Mammary microvascular endothelial cell (primary cell): ENCODE measurements around the gene ACBD4. TPM values are rescaled to one million over a fixed set of nuclear protein-coding genes. Genes with fewer than 3 reads are reported as not detected.

ENCODE experiments used
- total RNA-seq: library from RNA; depleted of rRNA; stranded (reverse); fragments of >200 nt; gene quantifications from 2 replicates; pipeline ENCODE4 v1.2.3, GENCODE V29; 2015

ACBD4 gene, protein sequence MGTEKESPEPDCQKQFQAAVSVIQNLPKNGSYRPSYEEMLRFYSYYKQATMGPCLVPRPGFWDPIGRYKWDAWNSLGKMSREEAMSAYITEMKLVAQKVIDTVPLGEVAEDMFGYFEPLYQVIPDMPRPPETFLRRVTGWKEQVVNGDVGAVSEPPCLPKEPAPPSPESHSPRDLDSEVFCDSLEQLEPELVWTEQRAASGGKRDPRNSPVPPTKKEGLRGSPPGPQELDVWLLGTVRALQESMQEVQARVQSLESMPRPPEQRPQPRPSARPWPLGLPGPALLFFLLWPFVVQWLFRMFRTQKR
- total RNA-seq: 3.3 and 6.5 TPM in 2 replicates

DNA sequence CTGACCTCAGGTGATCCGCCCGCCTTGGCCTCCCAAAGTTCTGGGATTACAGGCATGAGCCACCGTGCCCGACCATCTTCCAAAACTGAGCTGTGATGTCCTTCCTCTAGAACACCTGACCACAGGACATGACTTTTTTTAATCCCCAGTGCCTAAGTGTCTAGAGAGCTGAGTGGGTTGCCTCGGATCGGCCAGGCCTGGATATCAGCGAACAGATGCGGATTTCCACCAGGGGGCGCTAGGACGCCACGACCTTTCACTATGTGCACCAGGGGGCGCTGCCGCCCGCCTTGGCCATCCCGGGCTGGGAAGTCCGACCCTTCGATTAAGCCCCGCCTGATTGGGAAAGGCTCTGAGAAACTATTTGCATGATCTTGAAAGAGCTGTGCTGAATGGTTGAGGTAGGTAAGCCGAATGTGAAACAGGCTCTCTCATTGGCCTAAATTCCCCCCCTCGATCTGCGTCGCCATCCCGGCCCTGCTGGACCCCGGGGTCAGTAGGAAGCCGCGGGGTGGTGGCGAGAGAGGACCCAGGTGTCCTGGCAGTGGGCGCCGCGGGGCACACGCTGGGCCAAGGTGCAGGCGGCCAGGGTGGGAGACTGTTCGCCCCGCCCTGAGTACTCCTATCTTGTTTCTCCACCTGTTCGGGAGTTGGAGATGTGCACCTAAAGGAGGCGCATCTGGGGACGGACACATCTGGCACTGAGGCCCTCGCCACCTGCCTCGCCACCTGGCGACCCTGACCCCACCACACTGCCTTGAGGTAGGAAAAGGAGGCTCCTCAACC, at the start of gene ACBD4:
Gene ACBD4, plus strand, starts transcription at position 496 of the 786 bp plus-strand sequence. CDS start 458 bp downstream, outside the sequence.

DNA sequence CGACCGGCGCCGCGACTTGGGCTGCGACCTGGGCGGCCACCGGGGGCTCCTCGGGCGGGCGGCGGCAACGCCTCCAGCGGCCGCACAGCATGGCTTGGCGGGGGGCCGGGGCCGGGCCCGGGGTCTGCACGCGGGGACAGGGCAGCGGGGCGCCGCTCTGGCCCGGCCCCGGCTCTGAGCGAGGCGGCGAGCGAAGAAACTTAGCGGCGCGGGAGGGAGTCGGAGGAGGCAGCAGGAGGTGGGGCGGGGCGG, 3.2 kb upstream of the ACBD4 start, which contains the start of gene PLCD3:
Gene PLCD3, minus strand, starts transcription at position 196 of the 252 bp plus-strand sequence. Its CDS starts 105 bp downstream, at position 91.

DNA sequence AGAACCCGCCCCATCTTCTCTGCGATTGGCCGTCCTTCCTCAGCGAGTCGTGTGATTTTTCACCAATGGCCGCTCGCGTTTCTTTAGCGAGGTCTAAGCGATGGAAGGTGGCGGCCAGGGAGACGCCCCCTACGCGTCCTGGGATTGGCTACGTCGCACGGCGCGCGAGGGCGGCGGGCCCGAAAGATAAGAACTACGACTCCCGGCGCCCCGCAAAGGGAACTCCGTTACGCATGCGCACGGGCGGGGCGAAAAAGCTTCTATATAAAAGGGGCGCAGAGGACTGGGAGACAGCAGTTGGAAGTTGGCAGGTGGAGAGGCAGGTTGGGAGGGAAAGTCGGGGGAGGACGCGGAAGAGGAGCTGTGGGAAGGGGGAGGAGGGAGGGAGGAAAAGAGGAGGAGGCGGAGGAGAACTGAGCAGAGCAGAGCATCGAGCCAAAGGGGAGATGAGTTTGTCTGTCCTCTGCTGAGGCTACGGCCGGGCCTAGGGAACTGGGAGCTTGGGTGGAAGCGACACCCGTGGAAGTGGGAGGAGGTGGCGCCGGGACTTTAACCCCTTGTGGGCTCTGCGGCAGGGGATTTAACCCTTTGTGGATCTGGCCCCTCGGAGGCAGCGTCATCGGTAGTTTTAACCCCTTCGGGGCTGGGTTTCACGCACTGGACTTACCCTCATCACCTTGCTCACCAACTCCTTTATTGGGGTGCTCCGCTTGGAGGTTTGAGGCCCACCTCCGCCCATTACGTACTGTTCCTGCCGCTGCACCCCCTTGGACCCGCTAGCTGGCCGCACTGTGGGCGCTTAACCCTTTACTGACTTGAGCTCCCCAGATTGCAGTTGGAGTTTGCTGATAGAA, 12.9 kb downstream of the ACBD4 start, which contains the start of gene HEXIM1:
Gene HEXIM1, plus strand, starts transcription at position 293 of the 854 bp plus-strand sequence. CDS start 716 bp downstream, outside the sequence.

DNA sequence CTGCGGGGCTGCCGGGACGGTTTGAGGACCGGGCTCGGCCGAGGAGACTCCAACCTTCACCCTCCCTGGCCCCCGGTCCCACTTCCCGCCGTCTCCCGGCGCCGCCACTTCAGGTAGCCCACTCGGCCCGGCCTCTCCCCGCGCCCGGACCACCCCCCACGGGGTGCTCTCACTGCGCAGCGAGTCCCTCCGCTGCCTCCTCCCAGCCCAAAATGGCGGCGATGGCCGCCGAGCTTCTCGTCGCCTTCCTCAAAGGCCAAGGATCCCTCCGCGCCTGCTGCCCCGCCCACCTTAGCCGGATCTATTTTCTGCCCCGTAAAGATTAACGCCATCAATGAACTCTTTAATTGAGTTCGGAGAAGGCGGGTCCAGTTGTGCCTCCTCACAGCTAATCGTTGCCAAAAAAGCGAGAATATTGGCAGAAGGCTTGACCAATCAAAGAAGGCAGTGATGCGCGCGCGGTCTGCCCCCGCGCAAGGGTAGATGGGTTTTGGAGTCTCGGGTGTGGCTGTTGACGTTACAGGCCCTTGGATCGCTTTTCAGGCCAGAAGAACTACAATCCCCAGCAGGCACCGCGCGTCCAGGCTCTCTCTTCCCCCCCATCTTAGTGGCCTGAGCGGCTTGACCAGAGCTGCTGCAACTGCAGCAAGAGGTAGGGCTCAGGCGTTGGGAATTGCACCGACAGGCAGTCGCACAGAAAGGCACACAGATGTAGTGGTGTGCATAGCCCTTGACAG, 26.0 kb downstream of the ACBD4 start, which contains the start of gene HEXIM2:
Gene HEXIM2, plus strand, starts transcription at position 588 of the 737 bp plus-strand sequence. CDS start 919 bp downstream, outside the sequence.

Other genes with a start within 250 kb of the ACBD4 start
- 97.1 and 98.6 TPM in 2 replicates for gene EFTUD2, start 236.2 kb upstream of the ACBD4 start, total RNA-seq
- gene GFAP, start 220.2 kb upstream of the ACBD4 start, total RNA-seq: not detected in 2 replicates
- gene KIF18B, start 187.9 kb upstream of the ACBD4 start, total RNA-seq: 16.4 and 18.6 TPM in 2 replicates
- gene C1QL1, start 167.4 kb upstream of the ACBD4 start, total RNA-seq: 0.93 TPM in 1 of 2 replicates, not detected in the other
- 32.9 and 39.8 TPM in 2 replicates for gene DCAKD, start 84.1 kb upstream of the ACBD4 start, total RNA-seq
- gene NMT1, start 74.4 kb upstream of the ACBD4 start, total RNA-seq: 78.5 and 91.4 TPM in 2 replicates
- gene PLCD3, start 3.2 kb upstream of the ACBD4 start, total RNA-seq: 17.9 and 27.4 TPM in 2 replicates
- 10.1 and 11.1 TPM in 2 replicates for gene HEXIM1, start 12.8 kb downstream of the ACBD4 start, total RNA-seq
- 1.5 and 2.6 TPM in 2 replicates for gene HEXIM2, start 26.2 kb downstream of the ACBD4 start, total RNA-seq
- gene FMNL1, start 86.2 kb downstream of the ACBD4 start, total RNA-seq: 0.98 and 1.5 TPM in 2 replicates
- gene SPATA32, start 126.4 kb downstream of the ACBD4 start, total RNA-seq: not detected in 2 replicates
- gene MAP3K14, start 181.3 kb downstream of the ACBD4 start, total RNA-seq: 3.8 and 3.9 TPM in 2 replicates